ENCODE data around the gene FOXD3. TPM values are rescaled to one million over a fixed set of nuclear protein-coding genes. Genes with fewer than 3 reads are reported as not detected.

FOXD3 gene
- 0.52 to 0.91 TPM (median 0.70 TPM) in 5 replicates for total RNA-seq (2022; extraction: Qiagen RNA extraction)

DNA sequence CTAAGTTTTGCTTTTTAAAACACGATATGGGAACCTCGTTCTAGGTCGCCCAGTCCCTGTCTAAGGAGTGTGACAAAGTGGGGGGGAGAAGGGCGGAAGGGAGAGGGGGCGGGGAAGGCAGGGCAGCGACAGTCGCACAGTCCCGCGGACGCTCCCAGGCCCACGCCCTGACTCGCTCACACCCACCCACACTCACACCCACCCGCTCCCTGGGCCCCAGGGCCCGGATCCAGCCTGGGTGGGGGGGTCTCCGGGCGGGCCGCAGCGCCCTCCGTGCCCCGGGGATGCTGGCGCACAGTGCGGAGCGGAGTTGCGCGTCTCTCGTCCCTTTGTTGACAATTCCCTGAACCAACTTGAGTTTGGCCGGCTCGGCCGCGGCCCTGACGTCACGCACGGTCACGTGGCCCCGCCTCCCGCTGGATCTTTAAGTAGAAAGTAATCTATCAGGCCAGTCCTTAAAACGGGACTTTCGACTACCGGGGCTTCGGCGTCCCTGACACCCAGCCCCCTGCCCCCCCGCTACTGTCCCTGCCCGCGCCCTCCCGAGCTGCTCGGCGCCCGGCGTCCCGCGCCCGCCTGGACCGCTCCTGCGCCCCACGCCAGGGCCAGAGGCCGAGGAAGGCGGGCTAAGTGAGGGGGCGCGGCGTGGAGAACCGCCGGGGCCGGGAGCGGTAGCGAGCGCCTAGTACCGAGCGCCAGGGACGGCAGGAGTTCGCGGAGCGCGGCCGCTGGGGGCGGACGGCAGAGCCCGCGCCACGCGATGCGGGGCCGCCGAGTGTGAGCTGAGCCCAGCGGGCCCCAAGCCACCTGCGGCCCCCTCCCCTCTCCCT lies at the start of gene FOXD3:
Gene FOXD3, plus strand, starts transcription at position 454 of the 830 bp plus-strand sequence. CDS start 492 bp downstream, outside the sequence.

DNA sequence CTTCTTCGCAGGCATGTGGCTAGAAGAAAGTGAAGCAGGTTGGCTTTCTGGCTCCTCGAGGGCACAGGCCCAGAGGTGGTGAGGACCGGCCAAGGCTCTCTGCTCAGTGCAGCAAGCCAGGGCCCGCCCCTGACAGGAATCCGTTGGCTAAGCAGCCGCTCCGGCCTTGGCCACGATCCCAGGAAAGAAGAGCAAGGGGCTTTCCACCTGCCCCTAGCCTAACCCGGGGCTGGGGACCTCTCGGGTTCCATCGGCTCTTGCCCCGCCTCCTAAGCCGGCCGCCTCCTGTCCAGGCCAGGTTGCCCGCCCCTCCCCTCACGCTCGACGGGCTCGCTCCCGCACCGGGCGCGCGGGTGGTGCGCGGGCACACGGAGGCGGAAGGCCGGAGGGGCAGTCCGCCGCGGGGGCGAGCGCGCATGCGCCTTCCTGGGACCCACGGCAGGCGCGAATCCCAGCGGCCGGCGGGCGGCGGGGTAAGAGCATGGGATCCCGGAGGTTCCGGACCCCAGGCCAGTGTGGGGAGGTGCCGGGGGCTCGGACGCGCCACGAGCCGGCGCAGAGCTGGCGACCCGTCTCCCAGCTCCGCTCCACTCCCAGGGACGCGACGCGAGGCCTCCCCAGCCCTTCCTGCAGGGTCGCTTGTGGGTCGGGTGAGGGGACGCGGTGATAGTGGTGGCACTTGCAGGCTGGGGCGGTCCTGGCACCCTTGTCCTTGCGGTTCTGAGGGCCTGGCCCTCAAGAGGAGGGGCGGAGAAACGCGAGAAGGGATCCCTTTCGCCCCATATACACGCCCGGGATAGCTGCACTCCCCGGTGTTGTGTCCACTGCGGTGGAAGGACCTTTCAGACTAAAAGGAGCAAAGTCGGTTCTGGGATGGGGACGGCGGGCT lies 45.1 kb downstream of the FOXD3 start, which contains the start of gene ALG6:
Gene ALG6, plus strand, starts transcription at position 413 of the 889 bp plus-strand sequence. CDS start 3,351 bp downstream, outside the sequence.

Other genes with a start within 250 kb of the FOXD3 start
- 4.6 to 6.5 TPM (median 6.1 TPM) in 5 replicates for gene ALG6, start 45.1 kb downstream of the FOXD3 start, total RNA-seq (2022; extraction: Qiagen RNA extraction)
- 21.3 to 26.3 TPM (median 24.0 TPM) in 5 replicates for gene ITGB3BP, start 200.7 kb downstream of the FOXD3 start, total RNA-seq (2022; extraction: Qiagen RNA extraction)
- 2.0 to 2.7 TPM (median 2.4 TPM) in 5 replicates for gene EFCAB7, start 201.0 kb downstream of the FOXD3 start, total RNA-seq (2022; extraction: Qiagen RNA extraction)

Data from A549 treated with dexamethasone at 1 μM for 4 hours (cell line).